ENCODE measurements around the gene GLG1. TPM values are rescaled to one million over a fixed set of nuclear protein-coding genes. Genes with fewer than 3 reads are reported as not detected.
"Not testable (repeated sequence)": the region's sequence is repeated elsewhere in the genome, so short reads cannot be mapped to it uniquely, and the experiment has no call there.

GLG1 gene
- total and polyA plus RNA-seq, 2 experiments from 2014 or later, result 140 to 167 TPM

GRCh38 chr16:74438492-74438979 is 168.4 kb downstream of the GLG1 start:
- no peak overlapping the region for H3K4me3 ChIP-seq
- H3K27ac ChIP-seq, result no peak overlapping the region
- peaks cover 2% of the 10 kb centered on the region for H3K36me3 ChIP-seq
- no peaks in the 10 kb centered on the region for H3K4me1 ChIP-seq (ENCODE audit: low read depth)
- no peaks in the 10 kb centered on the region for H3K9me3 ChIP-seq (ENCODE audit: low read depth)
- no peaks in the 10 kb centered on the region for H3K27me3 ChIP-seq
- TF ChIP-seq, protein P1, sequence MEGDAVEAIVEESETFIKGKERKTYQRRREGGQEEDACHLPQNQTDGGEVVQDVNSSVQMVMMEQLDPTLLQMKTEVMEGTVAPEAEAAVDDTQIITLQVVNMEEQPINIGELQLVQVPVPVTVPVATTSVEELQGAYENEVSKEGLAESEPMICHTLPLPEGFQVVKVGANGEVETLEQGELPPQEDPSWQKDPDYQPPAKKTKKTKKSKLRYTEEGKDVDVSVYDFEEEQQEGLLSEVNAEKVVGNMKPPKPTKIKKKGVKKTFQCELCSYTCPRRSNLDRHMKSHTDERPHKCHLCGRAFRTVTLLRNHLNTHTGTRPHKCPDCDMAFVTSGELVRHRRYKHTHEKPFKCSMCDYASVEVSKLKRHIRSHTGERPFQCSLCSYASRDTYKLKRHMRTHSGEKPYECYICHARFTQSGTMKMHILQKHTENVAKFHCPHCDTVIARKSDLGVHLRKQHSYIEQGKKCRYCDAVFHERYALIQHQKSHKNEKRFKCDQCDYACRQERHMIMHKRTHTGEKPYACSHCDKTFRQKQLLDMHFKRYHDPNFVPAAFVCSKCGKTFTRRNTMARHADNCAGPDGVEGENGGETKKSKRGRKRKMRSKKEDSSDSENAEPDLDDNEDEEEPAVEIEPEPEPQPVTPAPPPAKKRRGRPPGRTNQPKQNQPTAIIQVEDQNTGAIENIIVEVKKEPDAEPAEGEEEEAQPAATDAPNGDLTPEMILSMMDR (IDR thresholded peaks at IDR 0.05; ENCODE audit: low read depth, low read length), result no peak
- DNase-seq (ENCODE audit: low read depth in 1 of 2, low spot score in 1 of 2), result no peak

DNA sequence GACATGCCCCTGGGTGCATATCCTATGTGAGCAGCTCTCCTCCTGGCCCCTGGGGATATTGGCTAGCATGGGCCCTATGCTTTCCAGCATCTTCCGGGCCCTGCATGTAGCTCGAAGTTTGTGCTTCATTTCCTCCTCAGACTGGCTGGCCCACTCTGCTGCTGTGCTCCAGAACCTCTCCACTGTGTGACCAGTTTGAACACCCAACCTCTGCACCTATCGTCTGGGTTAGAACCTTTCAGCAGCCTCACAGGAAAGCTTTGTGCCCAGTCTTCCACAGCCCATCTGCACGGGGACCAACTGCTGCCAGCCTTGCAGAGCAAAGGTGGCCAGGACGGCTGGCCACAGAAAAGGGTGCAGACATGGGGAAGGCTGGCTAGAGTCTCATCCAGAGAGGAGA is 175.4 kb downstream of the GLG1 start:
- H3K27me3 ChIP-seq, result no peaks in the 10 kb centered on the region
- H3K9me3 ChIP-seq (ENCODE audit: low read depth), result no peaks in the 10 kb centered on the region
- TF ChIP-seq, protein P1 (IDR thresholded peaks at IDR 0.05; ENCODE audit: low read depth, low read length), result no peak
- H3K4me1 ChIP-seq (ENCODE audit: low read depth), result no peaks in the 10 kb centered on the region
- H3K27ac ChIP-seq, result no peak overlapping the region
- DNase-seq (ENCODE audit: low read depth in 1 of 2, low spot score in 1 of 2), result no peak
- H3K4me3 ChIP-seq, result no peak overlapping the region
- no peaks in the 10 kb centered on the region for H3K36me3 ChIP-seq

DNA sequence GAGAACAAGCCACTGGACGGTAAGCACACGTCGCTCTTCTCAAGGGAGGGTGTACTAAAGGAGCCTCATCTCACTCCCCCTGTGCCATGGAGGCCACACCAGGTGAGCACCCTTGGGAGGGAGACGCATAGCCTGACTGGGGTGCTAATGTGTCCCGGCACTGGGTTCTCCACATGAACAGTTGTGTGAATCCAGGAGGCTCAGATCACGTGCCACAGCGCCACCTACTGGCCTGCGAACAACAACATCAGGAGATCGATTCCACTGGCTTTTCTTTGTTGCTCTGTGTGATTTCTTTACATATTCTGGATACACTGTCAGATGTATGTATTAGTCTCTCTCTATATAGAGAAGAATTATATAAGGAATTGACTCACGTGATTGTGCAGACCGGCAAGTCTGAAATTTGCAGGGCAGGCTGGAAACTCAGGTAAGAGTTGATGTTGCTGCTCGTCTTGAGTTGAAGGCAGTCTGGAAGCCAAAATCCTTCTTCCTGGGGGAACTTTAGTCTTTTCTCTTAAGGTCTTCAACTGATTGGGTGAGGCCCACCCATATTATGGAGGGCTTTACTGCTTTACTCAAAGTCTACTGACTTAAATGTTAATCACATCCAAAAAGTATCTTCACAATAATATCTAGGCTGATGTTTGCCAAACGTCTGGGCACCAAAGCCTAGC is 176.7 kb downstream of the GLG1 start:
- not testable (repeated sequence) for H3K4me3 ChIP-seq; H3K9me3 ChIP-seq (ENCODE audit: low read depth); H3K36me3 ChIP-seq; H3K27me3 ChIP-seq; H3K4me1 ChIP-seq (ENCODE audit: low read depth); H3K27ac ChIP-seq
- DNase-seq (ENCODE audit: low read depth in 1 of 2, low spot score in 1 of 2), result peak; percentile 44 to 47
- TF ChIP-seq, protein P1 (IDR thresholded peaks at IDR 0.05; ENCODE audit: low read depth, low read length), result peak; percentile 66

GRCh38 chr16:74428493-74428892 is 178.4 kb downstream of the GLG1 start:
- not testable (repeated sequence) for H3K27me3 ChIP-seq; H3K9me3 ChIP-seq (ENCODE audit: low read depth); H3K4me3 ChIP-seq; H3K36me3 ChIP-seq; DNase-seq (ENCODE audit: low read depth in 1 of 2, low spot score in 1 of 2); H3K27ac ChIP-seq; H3K4me1 ChIP-seq (ENCODE audit: low read depth)

DNA sequence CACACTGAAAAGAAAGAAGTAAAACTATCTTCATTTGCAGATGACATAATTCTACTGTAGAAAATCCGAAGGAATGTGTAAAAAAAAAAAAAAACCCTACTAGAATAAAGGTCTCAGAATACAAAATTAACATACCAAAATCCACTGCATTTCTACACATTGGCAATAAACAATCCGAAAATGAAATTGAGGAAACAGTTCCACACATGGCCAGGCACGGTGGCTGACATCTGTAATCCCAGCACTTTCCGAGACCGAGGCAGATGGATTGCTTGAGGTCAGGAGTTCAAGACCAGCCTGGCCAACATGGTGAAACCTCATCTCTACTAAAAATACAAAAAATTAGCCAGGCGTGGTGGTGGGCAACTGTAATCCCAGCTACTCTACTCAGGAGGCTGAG is 181.2 kb downstream of the GLG1 start:
- H3K36me3 ChIP-seq; H3K27ac ChIP-seq; H3K4me3 ChIP-seq; H3K27me3 ChIP-seq; H3K9me3 ChIP-seq (ENCODE audit: low read depth); H3K4me1 ChIP-seq (ENCODE audit: low read depth); DNase-seq (ENCODE audit: low read depth in 1 of 2, low spot score in 1 of 2): not testable (repeated sequence)

GRCh38 chr16:74423721-74424120 is 183.2 kb downstream of the GLG1 start:
- not testable (repeated sequence) for H3K36me3 ChIP-seq; H3K4me1 ChIP-seq (ENCODE audit: low read depth); H3K27ac ChIP-seq; H3K27me3 ChIP-seq; H3K9me3 ChIP-seq (ENCODE audit: low read depth); H3K4me3 ChIP-seq; DNase-seq (ENCODE audit: low read depth in 1 of 2, low spot score in 1 of 2)

GRCh38 chr16:74422086-74422485 is 184.8 kb downstream of the GLG1 start:
- H3K27ac ChIP-seq; H3K4me1 ChIP-seq (ENCODE audit: low read depth); H3K27me3 ChIP-seq; H3K36me3 ChIP-seq; H3K9me3 ChIP-seq (ENCODE audit: low read depth); DNase-seq (ENCODE audit: low read depth in 1 of 2, low spot score in 1 of 2); H3K4me3 ChIP-seq: not testable (repeated sequence)

GRCh38 chr16:74421482-74421785 is 185.5 kb downstream of the GLG1 start:
- DNase-seq (ENCODE audit: low read depth in 1 of 2, low spot score in 1 of 2); H3K4me1 ChIP-seq (ENCODE audit: low read depth); H3K4me3 ChIP-seq; H3K9me3 ChIP-seq (ENCODE audit: low read depth); H3K36me3 ChIP-seq; H3K27ac ChIP-seq; H3K27me3 ChIP-seq: not testable (repeated sequence)

DNA sequence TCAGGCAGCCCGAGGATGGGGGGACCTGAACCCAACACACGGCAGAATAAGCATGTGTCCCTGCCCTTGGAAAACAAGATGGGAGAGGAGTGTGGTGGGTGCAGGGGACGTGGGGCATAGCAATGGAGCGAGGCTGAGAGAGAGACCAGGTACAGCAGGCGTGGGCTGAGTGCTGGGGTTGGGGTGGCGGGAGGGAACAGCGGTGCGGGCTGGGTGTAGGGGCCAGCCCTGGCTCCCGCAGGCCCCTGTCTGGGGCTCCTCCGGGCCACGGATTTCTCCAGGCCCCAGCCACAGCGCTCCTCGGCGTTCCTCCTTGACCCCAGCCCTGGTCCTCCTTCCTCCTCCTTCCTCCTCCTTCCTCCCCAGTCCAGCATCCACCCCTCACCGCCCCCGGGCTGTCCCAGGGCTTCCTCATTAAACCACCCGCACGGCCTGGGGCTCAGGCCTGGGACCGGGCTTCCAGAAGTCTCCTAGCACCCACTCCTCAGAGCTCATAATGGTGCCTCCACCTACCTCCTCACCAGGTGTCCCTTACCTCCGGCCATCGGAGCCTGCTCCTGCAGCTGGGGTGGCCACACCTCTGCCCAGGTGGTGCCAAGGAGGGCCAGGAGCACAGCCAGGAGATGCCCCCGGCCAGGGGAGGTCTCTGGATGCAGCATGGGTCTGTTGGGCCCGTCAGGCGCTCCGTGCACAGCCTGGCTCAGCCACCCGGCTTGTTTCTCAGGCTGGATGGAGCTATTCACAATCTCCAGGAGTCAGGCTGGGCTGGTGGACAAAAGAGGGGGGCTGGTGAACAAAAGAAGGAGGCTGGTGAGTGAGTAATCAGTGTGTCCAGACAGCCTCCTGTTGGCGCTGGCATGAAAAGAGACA is 186.1 kb downstream of the GLG1 start, which contains the start of gene CLEC18B:
CLEC18B (minus strand) TSS at position 867 of the 870 bp plus-strand sequence; CDS start at position 659, 208 bp downstream.
- not testable (repeated sequence) for H3K4me3 ChIP-seq; H3K4me1 ChIP-seq (ENCODE audit: low read depth); H3K36me3 ChIP-seq; H3K27ac ChIP-seq; H3K27me3 ChIP-seq; H3K9me3 ChIP-seq (ENCODE audit: low read depth)
- peak in 1 of 2 donors; percentile 23 for DNase-seq (ENCODE audit: low read depth in 1 of 2, low spot score in 1 of 2)

- not testable (repeated sequence) for H3K4me3 ChIP-seq; H3K4me1 ChIP-seq (ENCODE audit: low read depth); H3K9me3 ChIP-seq (ENCODE audit: low read depth); H3K27ac ChIP-seq; DNase-seq (ENCODE audit: low read depth in 1 of 2, low spot score in 1 of 2); H3K36me3 ChIP-seq; H3K27me3 ChIP-seq
These were observed 187.1 kb downstream of the GLG1 start for GRCh38 chr16:74419811-74420210.

DNA sequence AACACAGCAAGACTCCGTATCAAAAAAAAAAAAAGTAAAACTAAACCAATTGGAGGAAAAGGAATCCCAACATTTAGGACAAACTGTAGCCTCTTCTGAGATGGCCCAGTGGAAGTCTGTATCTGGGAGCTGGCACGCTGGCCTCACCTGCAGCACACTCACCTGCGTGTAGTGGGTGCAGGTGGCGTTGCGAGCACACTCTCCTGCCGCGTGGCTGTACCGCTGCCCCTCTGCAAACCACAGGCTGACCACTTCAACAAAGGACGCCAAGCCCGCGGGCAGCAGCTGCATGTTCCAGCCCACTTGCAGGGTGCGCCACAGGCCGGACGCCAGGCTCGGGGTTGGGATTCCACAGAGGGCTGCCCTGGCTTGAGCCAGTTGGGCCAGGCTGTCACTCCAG is 189.0 kb downstream of the GLG1 start:
- not testable (repeated sequence) for H3K27ac ChIP-seq; H3K4me1 ChIP-seq (ENCODE audit: low read depth); DNase-seq (ENCODE audit: low read depth in 1 of 2, low spot score in 1 of 2); H3K27me3 ChIP-seq; H3K36me3 ChIP-seq; H3K9me3 ChIP-seq (ENCODE audit: low read depth); H3K4me3 ChIP-seq
